Neural progenitor cell (in vitro differentiated cells): ENCODE measurements around the gene FBN2.

ENCODE experiments used
- CTCF ChIP-seq: fragments of 200-600 bp; sonication (generic); IDR thresholded peaks from 2 replicates; pipeline ENCODE4 v1.5.1; 2017; ENCODE audit warnings: antibody characterized with exemption, mild to moderate bottlenecking
- EZH2 ChIP-seq: fragments of 200-600 bp; sonication (generic); IDR thresholded peaks from 2 replicates; pipeline ENCODE4 v1.6.1; 2017; ENCODE audit warnings: antibody characterized with exemption, mild to moderate bottlenecking, moderate library complexity
- EZH2phosphoT487 ChIP-seq: fragments of 200-600 bp; sonication (generic); IDR thresholded peaks from 2 replicates; pipeline ENCODE4 v1.6.1; 2017; ENCODE audit warnings: antibody characterized with exemption

- TF ChIP-seq CTCF (no peak), EZH2phosphoT487 (no peak), EZH2 (no peak)
Observed at GRCh38 chr5:128362370-128362769, 175.7 kb downstream of the FBN2 start.
